ENCODE data around the gene JPH3. TPM values are rescaled to one million over a fixed set of nuclear protein-coding genes. Genes with fewer than 3 reads are reported as not detected.

The JPH3 gene
- total and polyA plus RNA-seq, 10 donors = 0.03 TPM; not detected in 9

DNA sequence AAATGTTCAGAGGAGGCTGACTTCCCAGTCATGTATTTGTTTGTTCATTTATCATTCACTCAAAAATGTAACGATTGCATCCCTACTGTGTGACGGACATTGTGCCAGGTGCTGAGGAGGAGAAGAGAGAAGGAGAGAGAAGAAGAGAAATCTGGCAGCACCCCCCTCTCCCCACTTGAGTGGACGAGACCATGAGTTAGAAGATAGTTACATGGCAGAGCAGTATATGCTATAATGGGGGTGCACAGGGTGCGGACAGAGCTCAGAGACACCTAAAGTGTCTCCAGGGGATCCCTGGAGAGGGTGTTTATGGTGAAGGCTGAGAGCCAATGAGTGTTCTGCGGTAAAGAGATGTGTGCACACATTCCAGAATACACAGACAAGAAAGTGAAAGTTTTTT is 6.6 kb upstream of the JPH3 start:
- Histone ChIP-seq H3K4me3 (no peak overlapping the region), H3K27ac (no peak overlapping the region), H3K36me3 (no peaks in the 10 kb centered on the region), H3K9me3 (peaks cover 0 to 11% (median 0%) of the 10 kb centered on the region in 8 donors), H3K4me1 (no peaks in the 10 kb centered on the region), H3K27me3 (replicated peaks in 1 of 7) (peaks cover 0 to 80% (median 16%) of the 10 kb centered on the region in 7 donors)
- intact Hi-C loops (cut with DNase I; ENCODE audit: low total_unique reads) = no loop called here
- 82 to 86% (median 85%) methylated on average over 5 of the region's 5 CpGs for WGBS, 5 donors
- no peak for DNase-seq
- TF ChIP-seq POLR2A (IDR thresholded peaks at IDR 0.05) (no peak), CTCF (IDR thresholded peaks at IDR 0.05 in 8 of 11, conservative IDR thresholded peaks at IDR 0.05 in 3 of 11) (no peak), POLR2AphosphoS5 (IDR thresholded peaks at IDR 0.05) (no peak)

DNA sequence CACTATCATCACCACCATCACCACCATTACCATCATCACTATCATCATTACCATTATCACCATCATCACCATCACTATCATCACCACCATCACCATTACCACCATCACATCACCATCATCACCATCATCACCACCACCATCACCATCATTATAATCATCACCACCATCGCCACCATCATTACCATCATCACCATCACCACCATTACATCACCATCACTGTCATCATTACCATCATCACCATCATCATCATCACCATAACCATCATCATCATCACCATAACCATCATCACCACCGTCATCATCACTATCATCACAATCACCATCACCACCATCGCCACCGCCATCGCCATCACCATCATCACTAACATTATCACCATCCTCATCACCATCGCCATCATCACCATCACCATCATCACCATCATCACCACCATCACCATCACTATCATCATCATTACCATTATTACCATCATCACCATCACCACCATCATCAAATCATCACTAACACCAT is 4.9 kb upstream of the JPH3 start:
- Histone ChIP-seq H3K4me3 (no peak overlapping the region), H3K27ac (no peak overlapping the region), H3K36me3 (no peaks in the 10 kb centered on the region), H3K4me1 (peaks cover 0 to 8% (median 3%) of the 10 kb centered on the region in 6 donors), H3K27me3 (replicated peaks in 1 of 7) (peaks cover 0 to 78% (median 30%) of the 10 kb centered on the region in 7 donors), H3K9me3 (peaks cover 0 to 11% (median 0%) of the 10 kb centered on the region in 8 donors)
- WGBS, 5 donors = 92 to 99% (median 97%) methylated on average over 6 of the region's 6 CpGs
- TF ChIP-seq CTCF (IDR thresholded peaks at IDR 0.05 in 8 of 11, conservative IDR thresholded peaks at IDR 0.05 in 3 of 11) (no peak), POLR2AphosphoS5 (IDR thresholded peaks at IDR 0.05) (no peak), POLR2A (IDR thresholded peaks at IDR 0.05) (no peak)
- intact Hi-C loops (cut with DNase I; ENCODE audit: low total_unique reads) = no loop called here
- no peak for DNase-seq

DNA sequence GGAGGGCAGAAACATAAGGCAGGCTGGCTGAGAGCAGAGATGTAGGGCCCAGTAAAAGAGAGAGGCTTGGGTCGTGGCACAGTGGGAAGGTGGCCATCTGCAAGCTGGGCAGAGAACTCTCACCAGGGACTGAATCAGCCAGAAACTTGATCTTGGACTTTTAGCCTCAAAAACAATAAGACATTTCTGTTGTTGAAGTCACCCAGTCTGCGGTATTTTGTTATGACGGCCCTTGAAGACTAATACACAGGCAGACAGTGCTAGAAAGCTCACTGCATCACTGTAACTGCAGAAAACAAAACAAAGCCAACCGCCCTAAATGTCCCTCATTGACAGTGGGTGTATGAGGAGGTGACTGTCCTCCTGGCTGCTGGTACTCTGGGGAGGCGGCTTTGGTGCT is 3.9 kb upstream of the JPH3 start:
- no peaks in the 10 kb centered on the region for H3K36me3 ChIP-seq
- TF ChIP-seq POLR2A (IDR thresholded peaks at IDR 0.05) (no peak), POLR2AphosphoS5 (IDR thresholded peaks at IDR 0.05) (no peak), CTCF (IDR thresholded peaks at IDR 0.05 in 8 of 11, conservative IDR thresholded peaks at IDR 0.05 in 3 of 11) (no peak)
- H3K4me1 ChIP-seq = peaks cover 0 to 16% (median 11%) of the 10 kb centered on the region in 6 donors
- WGBS, 5 donors = 73 to 86% (median 81%) methylated on average over 5 of the region's 5 CpGs
- no peak overlapping the region for H3K4me3 ChIP-seq
- peaks cover 0 to 80% (median 38%) of the 10 kb centered on the region in 7 donors for H3K27me3 ChIP-seq (replicated peaks in 1 of 7)
- H3K9me3 ChIP-seq = peaks cover 0 to 11% (median 0%) of the 10 kb centered on the region in 8 donors
- intact Hi-C loops (cut with DNase I; ENCODE audit: low total_unique reads) = no loop called here
- DNase-seq = no peak
- no peak overlapping the region for H3K27ac ChIP-seq

DNA sequence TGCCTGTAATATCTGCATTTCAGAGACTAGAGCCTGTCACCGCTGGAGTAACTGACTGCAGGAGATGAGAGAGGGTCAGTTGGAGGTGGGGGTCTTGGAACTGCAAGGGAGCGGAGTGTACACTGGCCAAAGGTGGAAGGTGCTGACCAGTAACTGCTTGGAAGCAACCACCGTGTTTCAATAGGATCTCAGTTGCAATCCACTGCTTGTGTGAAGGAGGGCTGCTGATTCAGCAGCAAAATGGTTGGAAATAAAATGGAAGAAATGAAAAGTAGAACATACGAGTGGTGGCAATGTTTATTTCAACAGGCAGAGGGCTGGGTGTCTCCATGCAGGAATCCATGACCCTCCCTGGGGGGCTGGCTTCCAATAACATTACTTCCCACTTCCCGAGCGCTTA is 2.1 kb upstream of the JPH3 start:
- Histone ChIP-seq H3K27ac (no peak overlapping the region), H3K9me3 (peaks cover 0 to 11% (median 0%) of the 10 kb centered on the region in 8 donors), H3K4me3 (no peak overlapping the region), H3K36me3 (no peaks in the 10 kb centered on the region), H3K4me1 (peaks cover 0 to 23% (median 16%) of the 10 kb centered on the region in 6 donors), H3K27me3 (replicated peaks in 1 of 7) (peaks cover 4 to 83% (median 56%) of the 10 kb centered on the region in 7 donors)
- DNase-seq = no peak
- TF ChIP-seq POLR2A (IDR thresholded peaks at IDR 0.05) = no peak
- no peak for TF ChIP-seq CTCF (IDR thresholded peaks at IDR 0.05 in 8 of 11, conservative IDR thresholded peaks at IDR 0.05 in 3 of 11)
- no peak for TF ChIP-seq POLR2AphosphoS5 (IDR thresholded peaks at IDR 0.05)
- intact Hi-C loops (cut with DNase I; ENCODE audit: low total_unique reads) = no loop called here
- WGBS, 5 donors = 68 to 79% (median 71%) methylated on average over 6 of the region's 6 CpGs
